HG03159 (cell line): Measurements from ENCODE around the gene UBR4.

Experiments used
- ATAC-seq: cut with Tn5 transposase; IDR thresholded peaks from one replicate; pipeline ENCODE4 v1.9.1; 2021; ENCODE audit warnings: mild to moderate bottlenecking, moderate library complexity; ENCODE audit not compliant: unreplicated experiment

Gene UBR4

DNA sequence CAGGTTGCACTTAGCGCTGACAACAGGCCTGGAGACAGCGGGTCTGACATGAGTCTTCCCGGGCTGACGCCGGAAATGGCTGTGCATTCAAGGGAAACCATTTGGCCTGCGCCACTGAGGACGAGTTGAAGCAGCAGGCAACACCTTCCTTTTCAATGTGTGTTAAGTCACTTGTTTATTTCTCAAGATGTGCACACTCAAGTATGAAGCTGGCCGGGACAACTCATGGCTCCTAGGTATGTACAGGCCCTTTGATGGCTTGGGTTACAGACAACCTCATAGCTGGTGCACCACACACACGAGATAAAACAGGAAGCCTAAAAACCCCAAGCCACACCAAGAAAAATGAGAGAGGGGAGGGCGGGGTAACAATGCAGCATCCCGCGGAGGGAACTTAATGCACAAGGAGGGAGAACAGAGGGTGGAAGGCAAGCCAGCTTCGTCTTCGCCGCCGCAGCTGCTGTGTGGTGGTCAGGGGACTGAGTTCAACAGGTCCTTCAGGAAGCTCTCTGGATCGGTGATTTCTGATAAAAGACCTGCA, 135.6 kb downstream of the UBR4 start:
- ATAC-seq: no peak

DNA sequence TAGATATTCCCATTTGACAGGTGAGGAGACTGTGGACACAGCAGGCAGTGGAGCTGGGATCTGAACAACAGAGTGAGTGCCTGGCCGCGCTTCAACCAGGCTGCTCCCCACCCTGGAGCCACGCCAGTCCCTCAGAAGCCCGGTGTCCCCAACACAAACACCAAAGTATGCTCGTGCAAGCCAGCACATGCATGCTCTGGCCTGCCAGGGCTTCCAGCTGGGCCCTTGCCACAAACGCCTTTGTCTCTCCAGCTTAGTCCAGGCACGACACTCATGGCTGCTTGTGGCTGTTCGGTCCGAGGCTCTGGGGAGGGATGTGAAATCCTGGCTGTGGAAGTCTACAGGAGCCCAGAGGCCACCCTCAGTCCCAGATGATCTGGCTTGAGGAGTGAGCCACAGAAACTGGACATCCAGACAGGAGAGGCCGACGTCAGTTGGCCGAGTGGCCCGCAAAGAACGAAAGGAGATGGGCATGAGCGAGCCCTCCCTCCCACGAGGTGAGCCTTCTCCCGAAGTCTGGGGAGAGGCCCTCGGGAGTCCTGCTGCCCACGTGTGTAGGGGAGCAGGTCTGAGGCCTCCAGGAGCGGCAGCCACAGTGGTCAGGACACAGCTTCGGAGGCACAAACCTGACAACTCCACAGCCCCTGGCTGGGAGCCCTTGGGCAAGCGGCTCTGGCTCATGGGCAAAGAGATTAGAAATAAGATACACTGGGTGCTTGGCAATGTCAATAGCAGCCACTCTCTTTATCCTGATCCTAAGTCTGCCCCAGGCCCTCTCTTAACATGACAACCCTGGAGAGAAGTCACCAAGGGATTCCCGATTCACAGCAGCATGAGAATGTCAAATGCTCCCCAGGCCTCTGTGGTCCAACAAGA, 136.5 kb downstream of the UBR4 start:
- ATAC-seq: no peak

DNA sequence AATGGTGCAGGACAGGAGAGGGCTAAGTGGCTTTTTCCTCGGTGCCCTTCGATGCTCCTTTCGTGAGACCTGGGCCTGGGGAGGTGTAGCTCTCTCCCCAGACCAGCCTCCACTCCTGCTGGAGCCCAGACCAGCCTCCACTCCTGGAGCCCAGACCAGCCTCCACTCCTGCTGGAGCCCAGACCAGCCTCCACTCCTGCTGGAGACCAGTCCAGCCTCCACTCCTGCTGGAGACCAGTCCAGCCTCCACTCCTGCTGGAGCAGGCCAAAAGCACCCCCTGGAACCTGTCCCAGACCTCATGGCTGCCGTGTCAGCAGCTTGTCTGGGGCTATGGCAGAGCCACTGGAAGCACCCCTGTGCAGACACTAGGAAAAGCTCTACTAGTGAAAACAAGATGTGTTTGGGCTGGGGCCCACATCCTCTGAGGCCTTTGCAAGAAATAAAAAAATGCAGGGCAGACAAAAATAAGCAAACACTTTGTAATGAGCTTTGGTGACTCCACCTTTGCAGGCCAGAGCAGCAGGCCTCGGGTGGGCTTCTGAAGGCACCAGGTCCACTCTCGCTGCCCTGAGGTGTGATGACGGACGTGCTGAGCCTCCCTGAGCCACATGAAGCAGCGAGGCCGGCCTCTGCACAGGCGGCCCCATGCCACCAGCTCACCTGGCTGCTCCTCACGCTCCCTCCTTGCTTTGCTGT, 137.6 kb downstream of the UBR4 start:
- ATAC-seq: no peak

DNA sequence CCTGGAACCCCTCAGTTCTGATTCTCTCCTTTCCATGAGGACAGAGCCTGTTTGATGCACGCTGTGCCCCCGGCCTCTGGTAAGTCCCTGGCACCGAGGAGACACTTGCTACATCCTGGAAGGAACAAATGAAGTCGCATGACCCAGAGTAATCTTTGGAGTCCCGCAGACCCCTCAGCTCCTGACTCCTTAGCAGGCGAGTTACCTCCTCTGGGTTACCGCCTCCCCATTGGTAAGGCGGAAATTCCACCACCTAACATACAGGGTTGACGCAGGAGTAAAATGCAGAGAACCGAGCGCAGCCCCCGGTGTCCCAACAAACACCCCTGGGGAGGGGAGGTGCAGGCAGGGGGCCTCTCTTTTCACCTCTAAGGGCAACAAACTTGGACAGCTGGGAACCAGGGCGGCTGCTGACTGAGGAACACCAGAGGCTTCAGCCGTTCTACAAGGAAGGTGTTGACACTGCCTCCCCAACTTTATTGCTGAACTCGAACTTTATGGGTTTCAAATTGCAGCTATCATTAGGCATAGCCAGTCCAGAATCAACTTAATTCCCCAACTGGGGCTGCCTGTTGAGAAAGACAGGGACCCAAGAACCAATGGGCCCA, 138.3 kb downstream of the UBR4 start:
- ATAC-seq: no peak

DNA sequence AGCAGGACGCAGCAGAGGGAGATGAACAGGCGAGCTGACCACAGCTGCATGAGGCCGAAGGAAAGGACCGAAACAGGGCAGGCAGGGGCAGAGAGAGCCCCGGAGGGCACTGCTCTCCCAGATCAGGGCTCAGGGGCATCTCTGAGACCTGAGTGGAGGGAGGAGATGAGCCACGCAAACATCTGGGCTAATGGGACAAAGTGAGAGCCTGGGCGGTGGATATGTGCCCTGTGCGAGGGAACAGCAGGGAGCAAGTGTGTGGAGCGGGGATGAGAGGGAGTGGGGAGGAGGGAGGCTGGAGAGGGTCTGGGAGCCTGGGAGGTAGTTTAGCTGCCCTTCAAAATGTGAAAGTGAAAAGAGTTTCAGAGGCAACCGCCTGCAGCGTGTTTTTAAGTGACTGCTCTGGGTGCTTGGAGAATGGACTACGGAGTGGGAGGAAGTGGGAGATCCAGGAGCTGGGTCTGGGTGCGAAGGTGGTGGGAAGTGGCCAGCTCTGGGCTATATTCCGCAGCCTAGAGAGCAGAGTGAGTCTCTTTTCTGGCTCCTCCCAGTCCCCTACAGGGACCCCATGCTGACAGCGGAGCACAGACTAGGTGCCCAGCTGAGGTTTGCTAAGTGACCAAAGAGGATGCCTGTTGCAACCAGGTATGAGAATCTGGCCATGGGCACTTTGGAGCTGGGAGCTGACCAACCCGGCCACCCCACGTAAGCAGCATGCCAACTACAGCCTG, 139.0 kb downstream of the UBR4 start:
- no peak for ATAC-seq

DNA sequence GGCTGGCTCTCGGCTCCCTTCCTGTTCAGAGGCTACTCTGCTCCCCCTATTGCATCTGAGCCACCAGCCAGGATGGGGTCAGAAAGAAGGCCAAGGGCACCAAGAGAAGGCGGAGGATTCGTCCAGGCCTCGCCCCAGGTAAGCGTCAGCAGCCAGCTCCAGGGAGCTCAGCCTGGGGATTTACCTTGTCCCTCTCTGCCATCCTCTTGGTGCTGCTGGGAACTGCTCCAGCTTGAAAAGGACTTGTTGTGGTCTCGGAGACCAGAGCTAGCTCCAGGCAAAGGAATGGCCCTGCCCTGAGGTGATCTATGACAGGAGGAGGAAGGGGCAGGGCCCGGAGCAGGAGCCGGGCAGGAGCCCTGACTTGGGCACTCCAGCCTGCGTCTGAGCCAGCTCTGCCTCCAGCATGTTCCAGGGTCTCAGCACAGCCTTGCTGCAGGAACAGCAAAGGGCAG, 139.8 kb downstream of the UBR4 start:
- ATAC-seq: no peak

DNA sequence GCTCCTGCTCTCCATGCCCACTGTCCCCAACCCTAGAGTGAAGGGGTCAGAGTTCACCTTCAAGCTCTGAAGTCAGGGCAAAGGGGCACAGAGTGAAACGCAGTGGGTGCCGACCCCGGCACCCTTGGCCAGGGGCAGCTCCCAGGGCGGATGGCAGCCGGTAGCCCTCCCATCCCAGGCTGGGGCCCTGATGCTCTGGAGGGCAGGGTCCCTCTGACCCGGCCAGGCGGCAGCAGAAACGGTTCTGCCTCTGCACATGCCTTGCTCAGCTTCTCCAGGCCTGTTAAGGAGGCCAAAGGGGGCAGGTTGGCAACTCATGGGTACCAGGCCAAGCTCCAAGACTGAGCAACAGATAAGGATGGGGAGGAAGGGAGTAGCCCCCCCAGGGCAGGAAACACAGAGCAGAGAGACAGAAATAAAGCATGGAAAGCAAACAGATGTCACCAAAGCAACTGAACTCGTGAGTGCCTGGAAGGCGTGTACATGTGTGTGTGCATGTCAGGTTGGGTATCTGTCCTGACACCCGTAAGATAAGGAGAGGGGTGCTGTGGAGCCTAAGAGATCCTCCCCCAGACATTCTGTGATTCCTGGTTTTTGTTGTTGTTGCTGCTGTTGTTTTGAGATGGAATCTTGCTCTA, 141.3 kb downstream of the UBR4 start:
- no peak for ATAC-seq

DNA sequence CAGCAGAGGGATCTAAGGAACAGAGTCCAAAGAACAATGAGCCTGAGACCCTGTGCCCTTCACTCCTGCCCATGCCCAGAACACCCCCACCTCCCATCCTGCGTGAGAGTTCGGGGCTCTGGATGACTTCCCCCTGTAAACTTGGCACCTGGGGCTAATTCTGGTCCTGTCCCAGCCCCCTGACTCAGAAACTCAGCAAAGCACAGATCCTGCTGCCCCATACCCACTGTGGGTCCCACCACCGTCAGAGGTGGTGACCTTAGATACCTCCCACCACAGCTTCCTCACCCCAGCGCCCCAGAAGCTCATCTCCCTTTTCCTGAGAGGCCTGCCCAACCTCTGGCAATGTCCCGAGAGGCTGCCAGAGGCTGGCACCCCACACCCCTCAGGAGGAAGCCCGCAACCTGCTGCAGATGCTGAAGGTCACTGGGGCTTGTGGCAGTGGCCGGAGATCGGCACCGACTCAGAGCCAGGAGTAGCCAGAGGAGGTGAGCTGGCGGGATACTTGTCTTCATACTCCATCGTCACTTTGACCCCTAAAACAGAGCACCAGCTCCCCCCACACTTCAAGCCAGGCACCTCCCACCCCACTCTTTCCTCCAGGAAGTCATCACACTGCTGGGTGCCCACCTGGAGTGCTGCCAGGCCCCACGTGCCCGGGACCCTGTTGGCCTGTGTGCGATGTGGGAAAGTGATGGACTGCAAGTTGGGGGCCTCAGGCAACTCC, 142.0 kb downstream of the UBR4 start:
- no peak for ATAC-seq

DNA sequence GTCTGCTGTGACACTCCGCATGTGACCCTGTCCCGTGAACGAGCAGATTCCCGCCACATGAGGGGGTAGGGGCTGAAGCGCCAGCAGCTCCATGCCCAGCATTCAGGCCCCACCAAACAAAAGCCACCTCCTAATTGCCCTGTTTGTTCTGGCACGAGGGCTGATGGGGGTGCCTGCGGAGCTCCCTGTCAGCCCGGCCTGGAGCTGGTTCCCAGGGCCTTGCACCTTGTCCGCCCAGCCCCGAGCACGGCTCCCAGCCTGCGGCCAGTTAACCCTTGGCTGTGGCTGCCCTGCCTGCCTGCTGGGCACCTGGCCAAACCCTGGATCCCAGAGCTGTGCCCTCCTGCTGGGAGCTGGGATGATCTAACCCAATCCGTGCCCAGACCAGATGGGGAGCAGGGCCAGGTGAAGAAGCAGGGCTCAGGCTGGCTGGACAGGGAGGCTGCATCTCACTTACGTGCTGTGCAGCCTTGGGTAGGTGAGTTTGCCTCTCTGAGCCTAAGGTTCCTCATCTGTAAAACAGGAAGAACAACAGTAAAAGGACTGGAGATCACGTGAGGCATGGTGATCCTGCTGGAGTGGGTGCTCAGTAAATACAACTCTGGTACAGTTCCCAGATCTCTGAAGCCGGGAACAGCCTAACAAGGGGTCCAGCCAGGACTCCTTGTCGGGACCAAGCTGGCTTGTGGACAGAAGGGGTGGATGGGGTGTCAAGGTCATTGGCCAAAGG, 142.7 kb downstream of the UBR4 start:
- ATAC-seq: no peak

DNA sequence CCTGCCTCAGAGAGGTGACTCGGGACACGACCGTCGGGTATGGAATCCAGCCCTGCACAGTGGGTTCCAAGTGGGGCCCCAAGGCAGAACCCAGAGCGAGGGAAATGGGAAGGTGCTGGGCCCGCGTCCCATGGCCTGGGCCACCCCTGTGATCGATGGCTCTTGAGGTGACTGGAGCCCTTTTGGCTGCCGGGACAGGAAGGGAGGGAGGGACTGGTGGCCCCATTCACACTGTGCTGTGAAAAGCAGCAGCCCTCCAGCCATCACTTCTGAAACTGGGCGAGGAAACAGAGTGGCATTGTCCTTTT, 143.2 kb downstream of the UBR4 start:
- no peak for ATAC-seq

DNA sequence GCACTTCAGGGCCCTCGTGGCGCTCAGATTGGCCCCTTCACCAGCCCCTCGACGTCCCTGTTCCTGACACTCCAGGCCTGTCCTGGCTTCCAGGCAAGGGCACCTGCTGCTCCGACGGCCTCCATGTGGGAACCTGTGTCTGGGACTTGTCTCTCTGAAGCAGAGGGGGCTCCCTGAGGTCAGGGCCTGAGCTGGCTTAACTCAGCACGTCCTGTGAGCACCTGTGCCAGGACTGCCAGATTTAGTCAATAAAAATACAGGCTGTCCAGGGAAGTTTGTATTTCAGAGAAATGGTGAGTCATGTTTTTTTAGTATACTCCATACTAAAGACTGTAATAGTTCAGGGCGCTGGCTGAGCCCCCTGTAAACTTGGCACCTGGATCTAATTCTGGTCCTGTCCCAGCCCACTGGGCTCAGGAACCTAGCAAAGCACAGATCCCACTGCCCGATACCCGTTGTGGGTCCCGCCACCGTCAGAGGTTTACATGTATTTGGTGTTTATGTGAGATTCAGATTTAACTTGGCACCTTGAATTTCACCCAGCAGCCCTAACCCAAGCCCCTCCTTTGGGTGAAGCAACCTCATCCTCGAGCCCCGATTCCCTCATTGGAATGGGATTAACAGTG, 143.7 kb downstream of the UBR4 start:
- ATAC-seq: no peak

DNA sequence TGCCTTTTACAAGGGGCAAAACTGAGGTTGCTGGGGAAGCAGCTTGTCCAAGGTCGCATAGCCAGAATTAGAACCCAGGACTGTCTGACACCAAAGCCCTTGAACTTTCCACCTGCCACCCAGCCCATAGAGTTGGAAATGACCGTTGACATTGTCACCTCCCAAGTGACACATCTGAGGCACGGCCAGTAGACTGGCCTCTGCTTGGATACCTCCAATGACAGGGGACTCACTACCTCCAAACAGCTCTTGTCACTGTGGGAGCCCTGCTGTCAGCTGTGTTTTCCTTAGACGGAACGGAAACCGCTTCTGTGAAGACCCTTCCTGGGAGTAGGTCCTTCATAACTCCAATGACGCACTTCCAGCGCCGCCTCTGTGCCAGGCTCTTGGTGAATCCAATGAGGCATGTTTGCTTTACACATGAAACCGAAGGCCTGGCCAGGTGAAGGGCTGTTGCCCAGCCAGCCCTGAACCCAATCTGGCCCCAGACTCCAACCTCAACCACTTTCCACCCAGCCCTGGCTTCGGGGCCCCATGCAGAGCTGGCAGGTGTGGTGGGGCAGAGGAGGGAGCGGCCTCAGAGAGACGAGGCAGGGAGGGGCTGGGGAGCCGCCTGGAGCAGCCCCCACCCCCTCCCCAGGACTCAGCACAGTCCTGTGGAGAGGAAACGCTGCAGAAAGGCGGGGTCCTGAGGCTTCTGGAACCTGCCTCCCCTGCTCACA, 144.4 kb downstream of the UBR4 start:
- no peak for ATAC-seq

DNA sequence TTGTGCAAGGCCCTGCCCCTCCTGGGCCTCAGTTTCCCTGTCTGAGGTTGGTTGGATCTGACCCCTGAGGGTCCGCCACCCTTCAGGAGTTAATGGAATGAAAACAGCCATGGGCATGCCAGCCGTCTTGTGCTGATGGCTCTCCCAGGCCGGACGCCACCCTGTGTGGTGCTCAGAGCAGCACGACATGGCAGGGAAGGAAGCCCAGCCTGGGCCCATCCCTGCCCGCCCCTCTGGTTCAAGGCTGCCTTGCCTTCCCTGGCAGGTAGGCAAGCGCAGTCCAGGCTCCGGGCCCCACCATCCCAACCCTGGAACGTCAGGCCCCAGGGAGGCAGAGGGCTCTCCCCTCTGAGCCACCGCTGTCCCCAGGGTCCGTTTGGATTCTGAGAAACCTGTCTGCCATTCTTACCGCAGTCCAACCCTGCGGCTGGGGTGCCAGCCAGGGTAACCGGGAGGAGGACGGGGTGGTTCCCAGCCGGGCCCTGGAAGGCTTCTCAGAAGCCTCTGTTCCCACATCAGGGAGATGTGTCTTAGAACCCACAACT, 145.1 kb downstream of the UBR4 start:
- no peak for ATAC-seq

DNA sequence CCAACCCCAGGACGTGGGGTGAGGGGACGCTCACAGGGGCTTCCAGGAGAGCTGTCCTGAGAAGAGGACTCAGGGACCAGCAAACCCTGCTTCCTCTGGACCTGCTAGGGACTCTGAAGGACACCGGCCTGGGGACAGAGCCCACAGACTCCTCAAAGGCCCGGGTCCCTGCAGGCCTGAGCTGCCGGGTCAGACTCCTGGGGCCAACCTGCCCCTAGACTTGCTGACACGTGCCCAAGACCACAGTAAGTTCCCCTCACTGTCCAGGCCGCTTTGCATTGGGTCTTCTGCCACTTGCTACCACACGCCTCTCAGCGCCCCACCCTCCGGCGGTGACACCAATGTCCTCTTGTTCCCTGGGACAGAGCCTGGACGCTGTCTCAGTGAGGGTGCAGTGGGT, 146.9 kb downstream of the UBR4 start:
- no peak for ATAC-seq

DNA sequence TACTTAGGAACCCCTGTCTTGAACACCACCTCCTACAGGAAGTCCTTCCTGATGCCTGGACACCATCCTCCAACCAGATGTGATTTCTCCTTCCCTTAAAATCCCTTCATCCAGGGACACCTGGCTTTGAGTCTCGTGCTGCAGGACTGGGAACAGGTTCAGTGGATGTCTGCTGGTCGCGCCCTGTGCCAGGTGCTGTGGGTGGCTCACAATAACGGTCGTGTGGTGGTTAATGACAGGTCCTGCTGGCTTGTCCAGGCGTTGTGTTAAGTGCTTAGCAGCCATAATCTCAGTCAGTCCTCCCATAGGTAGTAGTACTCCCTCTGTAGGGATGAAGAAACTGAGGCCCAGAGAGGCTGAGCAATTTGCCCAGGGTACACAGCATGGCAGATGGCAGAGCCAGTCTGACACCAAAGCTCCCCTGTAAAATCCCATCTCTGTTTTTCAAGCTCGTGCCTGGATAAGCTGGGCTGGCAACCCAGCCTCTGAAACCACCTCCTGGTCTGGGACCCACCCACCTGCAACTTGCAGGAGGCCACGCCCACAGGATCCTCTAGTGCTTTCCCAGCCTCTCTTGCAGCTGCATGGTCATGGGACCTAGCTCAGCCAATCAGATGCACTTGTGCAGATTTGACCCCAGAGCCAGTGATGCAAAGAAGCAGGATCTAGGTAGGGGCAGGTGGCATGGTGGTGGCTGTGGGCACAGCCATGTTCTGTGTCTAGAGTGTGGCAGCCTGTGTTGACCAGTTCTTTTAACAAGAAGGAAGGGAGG, 147.6 kb downstream of the UBR4 start:
- no peak for ATAC-seq

DNA sequence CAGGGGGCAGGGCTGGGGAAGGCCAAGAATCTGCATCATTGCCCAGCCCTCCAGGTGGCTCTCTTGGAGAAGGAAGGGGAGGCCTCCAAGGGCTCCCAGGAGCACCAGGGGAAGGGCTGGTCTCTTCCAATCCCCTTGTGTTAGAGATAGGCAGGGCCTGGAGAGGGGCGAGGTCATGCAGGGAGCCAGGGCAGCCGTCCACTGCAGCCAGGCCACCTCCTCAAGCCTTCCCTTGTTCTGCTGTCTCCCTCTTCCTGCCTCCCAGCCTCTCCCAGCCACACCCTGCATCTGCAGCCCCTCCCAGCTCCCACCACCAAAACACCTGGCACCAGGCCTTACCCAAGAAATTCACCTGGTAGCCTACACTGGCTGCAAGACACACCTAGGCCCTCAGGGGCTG, 148.3 kb downstream of the UBR4 start:
- ATAC-seq: no peak

DNA sequence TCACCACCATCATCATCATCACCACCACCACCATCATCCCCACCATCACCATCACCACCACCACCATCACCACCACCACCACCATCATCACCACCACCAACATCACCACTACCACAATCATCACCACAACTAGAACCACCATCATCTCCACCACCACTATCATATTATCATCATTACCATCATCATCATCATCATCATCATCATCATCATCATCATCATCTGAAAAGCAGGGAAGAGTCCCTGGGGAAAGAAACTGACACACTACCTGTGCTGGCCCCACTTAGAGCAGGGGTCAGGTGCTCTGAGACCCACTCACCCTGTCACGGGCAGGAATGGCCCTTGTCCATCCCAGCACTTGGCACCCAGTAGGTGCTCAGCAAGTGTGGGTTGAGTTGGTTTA, 148.7 kb downstream of the UBR4 start:
- no peak for ATAC-seq
